CD1c-positive myeloid dendritic cell (primary cell): ENCODE data around the gene HENMT1.
"Not testable (repeated sequence)": the region's sequence is repeated elsewhere in the genome, so short reads cannot be mapped to it uniquely, and the experiment has no call there.

Experiments used
- DNase-seq: peaks from one replicate; pipeline ENCODE4 v3.0.0-alpha.2; 2016; ENCODE audit errors: extremely low spot score

Gene HENMT1

GRCh38 chr1:108661030-108661609, at the start of gene HENMT1:
Gene HENMT1 (minus strand): TSS chr1:108661093. CDS start chr1:108659884, 1,209 bp downstream.
- peak; percentile 86 for DNase-seq

GRCh38 chr1:108708691-108709660, 48.1 kb upstream of the HENMT1 start:
- DNase-seq, result peak; percentile 47

GRCh38 chr1:108706643-108707042, 45.8 kb upstream of the HENMT1 start:
- DNase-seq, result no peak

- DNase-seq, result no peak
These were observed 43.6 kb upstream of the HENMT1 start for GRCh38 chr1:108704496-108704895.

GRCh38 chr1:108703939-108704338, 43.0 kb upstream of the HENMT1 start:
- DNase-seq, result peak; percentile 20

DNA sequence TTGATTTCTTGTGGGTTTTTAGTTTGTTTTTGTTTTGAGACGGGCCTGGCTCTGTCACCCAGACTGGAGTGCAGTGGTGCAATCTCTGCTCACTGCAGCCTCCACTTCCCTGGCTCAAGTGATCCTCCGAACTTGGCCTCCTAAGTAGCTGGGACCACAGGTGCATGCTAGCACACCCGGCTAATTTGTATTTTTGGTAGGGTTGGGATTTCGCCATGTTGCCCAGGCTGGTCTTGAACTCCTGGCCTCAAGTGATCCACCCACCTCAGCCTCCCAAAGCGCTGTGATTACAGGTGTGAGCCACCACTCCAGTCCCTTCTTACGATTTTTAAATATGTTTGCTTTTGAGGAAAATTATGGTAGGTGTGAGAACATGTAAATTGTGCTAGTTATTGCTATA, 41.2 kb upstream of the HENMT1 start:
- not testable (repeated sequence) for DNase-seq

DNA sequence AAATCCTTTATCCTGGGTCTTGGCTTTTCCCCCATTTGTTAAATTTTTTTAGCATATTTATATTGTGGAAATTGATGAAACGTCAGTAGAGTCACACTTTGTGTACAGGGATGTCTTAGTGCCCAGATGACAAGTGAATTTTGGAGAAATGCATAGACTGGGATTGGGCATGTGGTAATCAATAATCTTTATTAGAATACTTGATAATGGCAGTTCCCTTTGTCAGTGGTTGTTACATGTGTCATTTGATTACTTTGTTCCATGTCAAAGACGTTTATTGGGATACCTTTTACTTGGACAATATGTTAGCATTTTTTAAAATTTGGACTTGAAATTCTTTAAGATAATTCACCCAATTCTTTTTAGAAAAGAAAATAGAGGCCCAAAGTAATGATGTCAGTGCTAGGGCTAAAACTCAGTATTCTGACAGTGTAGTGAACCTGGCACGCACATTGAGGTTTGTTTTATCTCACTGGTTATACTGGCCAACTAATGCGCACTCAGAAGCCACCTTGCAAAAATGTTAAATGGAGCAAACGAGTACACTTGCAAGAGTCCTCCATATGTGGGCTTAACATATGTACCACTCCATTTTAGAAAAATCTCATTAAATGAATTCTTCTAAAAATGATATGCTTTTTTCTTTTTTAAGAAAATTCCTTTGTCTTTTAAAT, 40.4 kb upstream of the HENMT1 start:
- no peak for DNase-seq

GRCh38 chr1:108699375-108700332, 38.8 kb upstream of the HENMT1 start:
- DNase-seq, result peak; percentile 78

DNA sequence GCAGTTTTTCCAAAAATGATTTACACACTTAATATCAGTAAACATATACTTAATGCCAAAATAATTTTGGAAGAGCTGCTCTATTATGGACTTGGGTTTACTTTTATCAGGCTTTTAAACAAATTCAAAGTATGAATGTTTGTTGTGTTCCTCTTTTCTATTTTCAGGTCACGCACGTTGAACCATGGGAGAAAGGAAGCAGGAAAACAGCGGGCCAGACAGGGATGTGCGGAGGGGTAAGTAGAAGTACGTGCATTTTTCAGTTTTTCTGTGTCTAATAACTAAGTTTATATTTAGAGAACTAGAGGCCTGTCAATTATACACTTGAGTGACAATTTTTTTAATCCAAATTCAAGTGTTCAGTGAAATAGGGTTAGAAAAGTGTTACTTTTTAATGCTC, 34.6 kb upstream of the HENMT1 start:
- peak; percentile 70 for DNase-seq

DNA sequence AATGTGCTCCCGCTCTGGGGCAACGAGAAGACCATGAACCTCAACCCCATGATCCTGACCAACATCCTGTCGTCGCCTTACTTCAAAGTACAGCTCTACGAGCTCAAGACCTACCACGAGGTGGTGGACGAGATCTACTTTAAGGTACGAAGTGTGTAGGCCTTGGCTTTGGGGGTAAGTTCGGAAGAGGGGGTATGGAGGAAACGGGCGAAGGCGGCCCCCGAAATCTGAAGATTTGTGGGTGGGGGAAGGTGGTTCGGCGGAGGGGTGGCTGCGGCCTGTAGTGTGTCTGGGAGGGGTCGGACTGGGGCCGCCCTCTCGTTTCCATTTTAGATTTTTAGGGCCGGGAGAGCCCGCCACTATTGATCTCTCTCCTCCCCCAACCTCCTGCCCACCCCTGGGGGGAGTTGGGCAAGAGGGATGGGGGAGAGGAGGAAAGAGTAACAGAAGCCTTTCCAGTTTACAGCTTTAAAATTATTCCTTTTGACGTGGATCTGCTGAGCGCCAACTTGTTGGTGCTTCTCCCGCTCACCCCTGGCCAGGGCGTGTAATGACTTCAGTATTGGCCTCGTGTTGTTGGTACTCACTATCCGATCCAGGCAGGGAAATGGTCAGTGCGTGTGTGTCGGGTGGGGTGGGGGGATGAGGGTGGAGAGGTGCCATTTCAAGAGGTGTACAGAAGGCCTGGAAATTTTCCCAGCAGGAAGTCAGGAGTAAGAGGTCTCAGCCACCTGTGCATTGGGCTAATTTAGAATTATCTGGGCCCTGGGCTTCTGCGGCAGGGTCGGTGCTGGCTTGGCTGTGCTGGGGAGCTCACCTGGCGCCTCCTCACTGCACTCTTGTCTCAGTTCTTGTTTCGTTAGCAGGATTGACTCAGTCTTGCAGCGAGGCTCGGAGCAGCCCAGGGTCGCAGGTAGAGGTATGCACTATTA, 32.1 kb upstream of the HENMT1 start:
- peak; percentile 71 for DNase-seq

DNA sequence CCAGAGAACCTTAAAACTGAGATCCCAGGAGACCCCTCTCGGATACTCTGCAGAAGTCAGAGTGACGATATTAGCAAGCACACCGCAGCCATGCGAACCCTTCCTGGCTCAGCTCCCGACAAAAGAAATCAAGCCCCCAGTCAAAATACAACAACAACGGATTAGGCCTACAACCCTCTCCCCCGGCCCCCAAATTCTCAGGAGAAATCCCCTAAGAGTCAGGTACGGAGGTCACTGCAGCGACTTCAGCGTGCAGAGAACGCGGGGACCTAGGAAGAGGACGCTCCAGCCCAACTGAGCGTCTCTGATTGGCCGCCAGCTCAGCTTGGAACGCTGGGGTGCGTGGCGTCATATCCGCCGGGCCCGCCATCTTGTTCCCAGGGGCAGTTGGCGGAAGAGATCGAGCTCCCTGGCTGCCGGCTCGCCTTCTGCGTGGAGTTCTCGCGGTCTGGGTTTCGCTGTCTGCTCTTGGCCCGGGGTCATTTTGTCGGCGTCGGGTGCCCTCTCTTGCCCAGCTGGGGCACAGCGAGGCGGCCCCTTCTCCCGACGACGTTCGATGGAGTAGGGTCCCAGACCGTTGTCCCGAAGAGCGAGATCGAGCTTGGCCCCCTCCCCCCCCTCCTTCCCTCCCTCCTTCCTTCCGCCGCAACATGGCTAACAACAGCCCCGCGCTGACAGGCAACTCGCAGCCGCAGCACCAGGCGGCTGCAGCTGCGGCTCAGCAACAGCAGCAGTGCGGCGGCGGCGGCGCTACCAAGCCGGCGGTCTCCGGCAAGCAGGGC, 31.2 kb upstream of the HENMT1 start, which contains the start of gene PRPF38B:
Gene PRPF38B, plus strand, starts transcription at position 369 of the 782 bp plus-strand sequence. Its CDS starts 282 bp downstream, at position 651.
- peak; percentile 96 for DNase-seq

DNA sequence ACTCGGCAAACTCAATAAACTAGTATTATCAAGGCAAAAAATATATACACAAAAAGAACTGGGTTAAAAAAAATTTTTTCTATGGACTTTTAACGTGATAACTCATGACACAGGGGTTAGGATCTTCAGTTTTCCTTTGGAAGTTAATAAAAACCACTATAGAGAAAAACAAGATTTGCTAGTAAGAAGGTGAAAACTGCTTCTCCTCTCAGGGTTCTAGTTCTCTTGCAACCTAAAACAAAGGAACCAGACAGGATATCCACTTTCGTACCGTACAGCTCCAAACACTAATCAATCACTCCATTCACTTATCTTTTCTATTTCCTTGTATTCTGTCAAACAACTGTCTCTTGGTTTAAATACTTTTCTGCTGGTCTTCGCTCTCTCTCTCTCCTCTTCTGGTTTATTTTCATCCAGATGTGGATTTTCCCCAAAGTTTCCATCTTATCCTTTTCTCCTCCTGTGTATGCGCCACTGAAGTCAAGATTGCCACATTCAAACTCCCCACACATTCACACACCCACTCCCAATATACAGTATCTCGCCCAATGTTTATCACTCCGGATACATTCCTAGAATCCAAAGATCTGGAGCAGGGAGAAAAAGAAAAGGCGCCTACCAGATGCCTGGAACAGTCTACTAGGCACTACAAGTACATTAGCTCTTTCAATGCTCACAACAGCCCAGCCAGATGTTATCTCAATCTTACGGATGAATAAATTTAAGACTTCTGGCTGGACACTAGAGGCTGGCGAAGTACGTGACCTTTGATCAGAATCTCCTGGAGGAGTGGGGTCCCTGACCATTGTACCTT, 30.4 kb upstream of the HENMT1 start:
- peak; percentile 11 for DNase-seq

GRCh38 chr1:108686614-108687313, 25.9 kb upstream of the HENMT1 start:
- DNase-seq, result no peak

GRCh38 chr1:108685529-108685928, 24.6 kb upstream of the HENMT1 start:
- no peak for DNase-seq

DNA sequence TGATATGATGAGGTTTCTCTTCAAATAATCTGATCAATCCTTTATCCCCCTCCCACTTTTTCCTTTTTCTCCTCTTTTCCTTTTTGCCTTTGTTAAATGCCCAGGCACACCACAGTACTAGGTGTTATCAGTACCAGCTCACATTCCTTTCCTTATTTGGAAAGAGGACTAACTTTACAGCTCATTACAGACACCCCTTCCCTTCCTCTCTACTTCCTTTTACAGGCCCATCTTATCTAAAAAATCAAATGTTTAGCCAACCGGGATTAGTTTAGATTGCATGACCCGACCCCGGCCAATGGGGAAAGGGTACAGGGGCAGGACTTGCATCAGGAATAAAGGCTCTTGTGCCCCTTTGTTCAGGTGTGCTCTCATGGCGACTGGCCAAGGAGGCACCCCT, 20.8 kb upstream of the HENMT1 start:
- not testable (repeated sequence) for DNase-seq

DNA sequence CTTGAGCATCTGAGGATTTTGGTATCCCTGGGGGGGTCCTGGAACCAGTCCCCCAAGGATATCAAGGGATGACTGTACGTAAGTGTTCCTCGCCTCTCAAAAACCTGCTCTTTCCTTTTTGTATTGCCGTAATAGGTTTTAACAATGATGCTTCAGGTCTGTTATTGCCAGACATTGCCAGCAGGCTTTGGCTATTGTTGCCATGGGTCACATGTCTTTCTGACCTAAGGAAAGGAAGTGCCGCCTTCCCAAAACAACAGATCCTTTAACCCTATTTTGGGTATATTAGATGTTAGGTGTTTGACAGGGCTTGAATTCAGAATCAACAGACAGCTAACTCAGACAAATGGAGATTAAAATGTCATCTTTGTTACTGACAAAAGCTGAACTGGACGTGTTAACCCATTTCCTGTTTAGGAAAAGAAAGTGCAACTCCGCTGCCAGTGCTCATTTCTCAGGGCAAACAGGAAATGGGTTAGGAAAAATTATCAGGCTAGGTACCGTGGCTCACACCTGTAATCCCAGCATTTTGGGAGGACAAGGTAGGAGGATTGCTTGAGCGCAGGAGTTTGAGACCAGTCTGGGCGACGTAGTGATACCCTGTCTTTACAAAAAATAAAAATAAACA, 18.8 kb upstream of the HENMT1 start:
- no peak for DNase-seq

- peak; percentile 71 for DNase-seq
These were observed 17.8 kb upstream of the HENMT1 start for GRCh38 chr1:108678706-108679105.
